Endodermal cell (in vitro differentiated cells): Measurements from ENCODE around the gene GRM8. TPM values are rescaled to one million over a fixed set of nuclear protein-coding genes. Genes with fewer than 3 reads are reported as not detected.

Experiments
- DNase-seq: peaks from one replicate; pipeline ENCODE4 v3.0.0-alpha.2; 2017
- H3K27ac ChIP-seq: 2 replicates; pipeline ENCODE4 v1.5.1; 2013; ENCODE audit warnings: mild to moderate bottlenecking, low read depth, low read length, moderate library complexity
- H3K27me3 ChIP-seq: 2 replicates; pipeline ENCODE4 v1.6.1; 2013; ENCODE audit warnings: mild to moderate bottlenecking, low read length, moderate library complexity; ENCODE audit not compliant: insufficient read depth, control insufficient read depth, poor library complexity, severe bottlenecking
- H3K36me3 ChIP-seq: 2 replicates; pipeline ENCODE4 v1.7.0; 2013; ENCODE audit warnings: mild to moderate bottlenecking, low read length, moderate library complexity; ENCODE audit not compliant: control insufficient read depth, insufficient read depth
- H3K4me1 ChIP-seq: one replicate; pipeline ENCODE4 v1.7.0; 2013; ENCODE audit warnings: low read length; ENCODE audit not compliant: control insufficient read depth, insufficient read depth
- H3K4me3 ChIP-seq: 2 replicates; pipeline ENCODE4 v1.5.1; 2013; ENCODE audit warnings: mild to moderate bottlenecking, low read length, moderate library complexity
- H3K9ac ChIP-seq: 2 replicates; pipeline ENCODE4 v1.6.1; 2013; ENCODE audit warnings: mild to moderate bottlenecking, low read length, moderate library complexity; ENCODE audit not compliant: poor library complexity, severe bottlenecking; ENCODE audit errors: extremely low read depth
- H3K9me3 ChIP-seq: 2 replicates; pipeline ENCODE4 v1.6.1; 2013; ENCODE audit warnings: mild to moderate bottlenecking, low read length, moderate library complexity; ENCODE audit not compliant: control insufficient read depth
- H3K27ac Mint-ChIP-seq: 2 replicates; pipeline ENCODE4 v1.8.0; 2020; ENCODE audit warnings: mixed read lengths
- H3K27me3 Mint-ChIP-seq: 2 replicates; pipeline ENCODE4 v1.8.0; 2021; ENCODE audit warnings: mild to moderate bottlenecking, mixed read lengths; ENCODE audit not compliant: insufficient read depth
- H3K36me3 Mint-ChIP-seq: 2 replicates; pipeline ENCODE4 v1.8.0; 2020; ENCODE audit warnings: low read depth, mixed read lengths
- H3K4me1 Mint-ChIP-seq: 2 replicates; pipeline ENCODE4 v1.8.0; 2020; ENCODE audit warnings: mixed read lengths
- H3K4me3 Mint-ChIP-seq: 2 replicates; pipeline ENCODE4 v1.8.0; 2020; ENCODE audit warnings: mild to moderate bottlenecking, moderate library complexity, mixed read lengths
- H3K9me3 Mint-ChIP-seq: 2 replicates; pipeline ENCODE4 v1.8.0; 2020; ENCODE audit warnings: mild to moderate bottlenecking, mixed read lengths
- WGBS, 2 experiments: methylation state at CpG; one replicate each; pipeline versions ENCODE4 v1.1.5 to v1.1.7; 2013; ENCODE audit warnings: missing lambda C conversion rate in 2 of 2, mixed read lengths in 1 of 2; ENCODE audit not compliant: insufficient coverage in 1 of 2, insufficient read length in 1 of 2; 5-methylcytosine and 5-hydroxymethylcytosine counted together
- total RNA-seq, 2 donors: library from RNA; stranded (reverse); fragmentation: NEBNext Ultra II Directional in 1 of 2; extraction: Animal tissue kit (Norgen Biotek cat#: 25700) in 1 of 2; gene quantifications; 2 replicates in 1 of 2; 3 replicates in 1 of 2; pipeline ENCODE4 v1.2.1, GENCODE V29; 2021
- TF ChIP-seq, protein P1 (sequence below): fragments of 200-600 bp; sonication (generic); conservative IDR thresholded peaks from 2 replicates; pipeline ENCODE4 v1.5.0; 2021; ENCODE audit warnings: antibody characterized with exemption, mild to moderate bottlenecking

The GRM8 gene
- total RNA-seq, 2 donors from 2014 or later, result 0.93 to 2.0 TPM

DNA sequence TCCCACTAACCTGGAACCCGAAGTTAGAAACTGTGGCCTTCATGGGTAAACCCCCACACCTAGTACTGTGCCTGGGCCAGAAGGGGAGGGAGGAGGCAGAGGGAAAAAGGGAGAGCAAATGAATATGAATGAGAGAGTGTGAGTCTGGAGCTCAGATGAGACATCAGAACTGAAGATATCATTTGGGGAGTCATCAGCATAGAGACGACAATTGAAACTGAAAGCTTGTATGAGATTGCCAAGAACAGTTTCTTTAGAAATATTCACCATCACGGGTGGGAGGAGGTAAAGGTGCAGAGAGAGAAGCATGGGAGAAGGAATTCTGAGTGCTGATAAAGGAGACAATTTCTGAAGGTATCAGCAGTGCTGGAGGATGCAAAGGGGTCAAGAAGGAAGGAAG, 171.2 kb downstream of the GRM8 start:
- no peak overlapping the region for H3K4me3 Mint-ChIP-seq
- Histone ChIP-seq H3K27me3 (no peaks in the 10 kb centered on the region), H3K9me3 (peaks cover 9% of the 10 kb centered on the region), H3K27ac (no peak overlapping the region), H3K9ac (no peak overlapping the region), H3K36me3 (no peaks in the 10 kb centered on the region), H3K4me3 (no peak overlapping the region), H3K4me1 (no peaks in the 10 kb centered on the region)
- DNase-seq, result no peak
- H3K36me3 Mint-ChIP-seq, result no peaks in the 10 kb centered on the region
- 91 to 94% methylated on average over 2 to 3 of the region's 3 CpGs for WGBS, 2 experiments
- H3K4me1 Mint-ChIP-seq, result peaks cover 24% of the 10 kb centered on the region
- peaks cover 6% of the 10 kb centered on the region for H3K27me3 Mint-ChIP-seq
- TF ChIP-seq, protein P1, sequence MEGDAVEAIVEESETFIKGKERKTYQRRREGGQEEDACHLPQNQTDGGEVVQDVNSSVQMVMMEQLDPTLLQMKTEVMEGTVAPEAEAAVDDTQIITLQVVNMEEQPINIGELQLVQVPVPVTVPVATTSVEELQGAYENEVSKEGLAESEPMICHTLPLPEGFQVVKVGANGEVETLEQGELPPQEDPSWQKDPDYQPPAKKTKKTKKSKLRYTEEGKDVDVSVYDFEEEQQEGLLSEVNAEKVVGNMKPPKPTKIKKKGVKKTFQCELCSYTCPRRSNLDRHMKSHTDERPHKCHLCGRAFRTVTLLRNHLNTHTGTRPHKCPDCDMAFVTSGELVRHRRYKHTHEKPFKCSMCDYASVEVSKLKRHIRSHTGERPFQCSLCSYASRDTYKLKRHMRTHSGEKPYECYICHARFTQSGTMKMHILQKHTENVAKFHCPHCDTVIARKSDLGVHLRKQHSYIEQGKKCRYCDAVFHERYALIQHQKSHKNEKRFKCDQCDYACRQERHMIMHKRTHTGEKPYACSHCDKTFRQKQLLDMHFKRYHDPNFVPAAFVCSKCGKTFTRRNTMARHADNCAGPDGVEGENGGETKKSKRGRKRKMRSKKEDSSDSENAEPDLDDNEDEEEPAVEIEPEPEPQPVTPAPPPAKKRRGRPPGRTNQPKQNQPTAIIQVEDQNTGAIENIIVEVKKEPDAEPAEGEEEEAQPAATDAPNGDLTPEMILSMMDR, result no peak
- no peak overlapping the region for H3K27ac Mint-ChIP-seq
- no peaks in the 10 kb centered on the region for H3K9me3 Mint-ChIP-seq

DNA sequence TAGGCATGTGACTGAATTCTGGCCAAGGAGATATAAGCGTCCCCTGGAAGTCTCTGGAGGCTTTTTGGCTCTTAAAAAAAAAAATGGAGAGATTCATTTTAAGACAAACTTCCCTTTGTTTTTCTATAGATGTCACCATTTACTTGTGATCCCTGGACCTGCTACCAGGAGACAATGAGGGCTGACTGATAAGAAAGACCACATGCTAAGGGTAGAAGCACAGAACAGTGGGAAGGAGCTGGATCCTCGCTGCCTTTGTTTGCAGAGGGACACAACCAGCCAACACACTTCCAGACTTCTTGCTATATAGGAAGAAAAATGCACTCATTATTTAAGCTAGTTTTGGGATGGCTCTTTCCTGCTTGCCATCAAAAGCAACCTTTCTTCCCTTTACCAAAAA, 172.2 kb downstream of the GRM8 start:
- no peaks in the 10 kb centered on the region for H3K4me1 ChIP-seq
- 44% methylated on average over 2 of the region's 2 CpGs; no CpG with 5 or more reads in 1 of the 2 experiments for WGBS, 2 experiments
- peak; percentile 58 for DNase-seq
- Mint-ChIP-seq H3K4me1 (peaks cover 20% of the 10 kb centered on the region), H3K27me3 (peaks cover 6% of the 10 kb centered on the region), H3K27ac (no peak overlapping the region), H3K9me3 (no peaks in the 10 kb centered on the region), H3K4me3 (no peak overlapping the region), H3K36me3 (no peaks in the 10 kb centered on the region)
- no peak overlapping the region for H3K4me3 ChIP-seq
- H3K36me3 ChIP-seq, result no peaks in the 10 kb centered on the region
- H3K9ac ChIP-seq, result no peak overlapping the region
- peaks cover 9% of the 10 kb centered on the region for H3K9me3 ChIP-seq
- TF ChIP-seq, protein P1, result no peak
- no peaks in the 10 kb centered on the region for H3K27me3 ChIP-seq
- H3K27ac ChIP-seq, result no peak overlapping the region

DNA sequence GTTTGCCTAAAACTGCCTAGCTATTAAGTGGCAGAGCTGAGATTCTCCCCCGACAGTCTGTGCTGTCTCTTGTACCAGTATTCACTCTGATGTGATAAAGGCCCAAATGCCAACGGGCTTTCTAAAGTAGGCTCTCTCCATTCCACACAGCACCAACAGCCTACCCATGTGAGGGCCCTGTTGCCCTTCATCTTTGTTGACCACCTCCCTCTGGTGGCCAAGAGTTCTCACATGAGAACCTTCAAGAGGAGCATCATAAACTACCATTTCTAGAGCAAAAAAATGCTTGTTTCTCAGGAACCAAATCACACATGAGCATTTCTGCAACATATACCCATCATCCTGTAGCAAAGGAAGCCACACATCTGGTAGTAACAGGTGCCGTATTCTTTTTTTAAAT, 185.8 kb downstream of the GRM8 start:
- H3K9me3 ChIP-seq, result peaks cover 20% of the 10 kb centered on the region
- TF ChIP-seq, protein P1, result peak; percentile 82
- H3K4me3 ChIP-seq, result no peak overlapping the region
- H3K4me3 Mint-ChIP-seq, result no peak overlapping the region
- peak; percentile 72 for DNase-seq
- 85 to 100% methylated on average over 1 to 3 of the region's 3 CpGs for WGBS, 2 experiments
- H3K27me3 ChIP-seq, result no peaks in the 10 kb centered on the region
- H3K9me3 Mint-ChIP-seq, result peaks cover 19% of the 10 kb centered on the region
- no peak overlapping the region for H3K9ac ChIP-seq
- peaks cover 1% of the 10 kb centered on the region for H3K4me1 Mint-ChIP-seq
- no peaks in the 10 kb centered on the region for H3K4me1 ChIP-seq
- H3K27ac ChIP-seq, result no peak overlapping the region
- no peaks in the 10 kb centered on the region for H3K36me3 ChIP-seq
- H3K36me3 Mint-ChIP-seq, result no peaks in the 10 kb centered on the region
- H3K27ac Mint-ChIP-seq, result no peak overlapping the region
- peaks cover 5% of the 10 kb centered on the region for H3K27me3 Mint-ChIP-seq
